Right atrium auricular region (tissue), 2 donors: ENCODE measurements around the gene PLAAT2. TPM values are rescaled to one million over a fixed set of nuclear protein-coding genes. Genes with fewer than 3 reads are reported as not detected.
"Not testable (repeated sequence)": the region's sequence is repeated elsewhere in the genome, so short reads cannot be mapped to it uniquely, and the experiment has no call there.

Experiments used
- DNase-seq: peaks from one replicate; pipeline ENCODE4 v3.0.0-alpha.2; 2019; ENCODE audit warnings: low spot score
- H3K27ac ChIP-seq, 2 donors: fragments of 200-600 bp; sonication (generic); 1 replicate in 1 of 2; 2 replicates in 1 of 2; pipeline ENCODE4 v1.5.1; 2016 to 2019
- H3K27me3 ChIP-seq, 2 donors: fragments of 200-600 bp; sonication (generic); one replicate each; pipeline versions ENCODE4 v1.5.1 to v1.6.0; 2017 to 2019
- H3K36me3 ChIP-seq: fragments of 200-600 bp; sonication (generic); one replicate; pipeline ENCODE4 v1.5.1; 2016
- H3K4me1 ChIP-seq, 2 donors: fragments of 200-600 bp; sonication (generic); one replicate each; pipeline versions ENCODE4 v1.5.1 to v1.6.0; 2017 to 2019
- H3K4me3 ChIP-seq, 2 donors: fragments of 200-600 bp; sonication (generic); 1 replicate in 1 of 2; 2 replicates in 1 of 2; pipeline ENCODE4 v1.5.1; 2017 to 2019; ENCODE audit warnings: mild to moderate bottlenecking in 1 of 2, moderate library complexity in 1 of 2
- H3K9me3 ChIP-seq, 2 donors: fragments of 200-600 bp; sonication (generic); one replicate each; pipeline ENCODE4 v1.5.1; 2019
- CTCF ChIP-seq, 2 donors: fragments of 200-600 bp; sonication (generic); IDR thresholded peaks; one replicate each; pipeline ENCODE4 v1.5.1; 2019; ENCODE audit warnings: antibody characterized with exemption in 2 of 2
- total RNA-seq, 2 donors: library from RNA; depleted of rRNA; stranded (reverse); fragments of >200 nt; gene quantifications; one replicate each; pipeline ENCODE4 v1.1.0, GENCODE V29; 2016

The PLAAT2 gene
- total RNA-seq, 2 donors from 2014 or later: not detected

GRCh38 chr11:63530021-63530420, 33.2 kb downstream of the PLAAT2 start:
- Histone ChIP-seq H3K4me1 (peaks cover 0 to 10% of the 10 kb centered on the region in 2 donors), H3K36me3 (no peaks in the 10 kb centered on the region), H3K4me3 (no peak overlapping the region), H3K27ac (no peak overlapping the region), H3K27me3 (no peaks in the 10 kb centered on the region), H3K9me3 (no peaks in the 10 kb centered on the region)
- no peak for DNase-seq
- TF ChIP-seq CTCF (IDR thresholded peaks at IDR 0.05): no peak

- DNase-seq, H3K9me3 ChIP-seq, H3K36me3 ChIP-seq, H3K4me1 ChIP-seq, H3K27me3 ChIP-seq, H3K4me3 ChIP-seq, H3K27ac ChIP-seq: not testable (repeated sequence)
These were observed 33.8 kb downstream of the PLAAT2 start for GRCh38 chr11:63529373-63529772.

GRCh38 chr11:63528729-63529278, 34.4 kb downstream of the PLAAT2 start:
- H3K36me3 ChIP-seq, H3K27me3 ChIP-seq, DNase-seq, H3K4me3 ChIP-seq, H3K27ac ChIP-seq, H3K4me1 ChIP-seq, H3K9me3 ChIP-seq: not testable (repeated sequence)

GRCh38 chr11:63528156-63528555, 35.0 kb downstream of the PLAAT2 start:
- not testable (repeated sequence) for H3K27ac ChIP-seq, H3K36me3 ChIP-seq, H3K9me3 ChIP-seq, H3K4me3 ChIP-seq, H3K27me3 ChIP-seq, H3K4me1 ChIP-seq, DNase-seq

GRCh38 chr11:63527667-63528066, 35.5 kb downstream of the PLAAT2 start:
- no peak for TF ChIP-seq CTCF (IDR thresholded peaks at IDR 0.05)
- no peaks in the 10 kb centered on the region for H3K36me3 ChIP-seq
- no peak for DNase-seq
- H3K4me3 ChIP-seq: no peak overlapping the region
- no peaks in the 10 kb centered on the region for H3K9me3 ChIP-seq
- H3K27ac ChIP-seq: no peak overlapping the region
- H3K4me1 ChIP-seq: peaks cover 0 to 10% of the 10 kb centered on the region in 2 donors
- H3K27me3 ChIP-seq: no peaks in the 10 kb centered on the region

GRCh38 chr11:63523151-63523550, 40.0 kb downstream of the PLAAT2 start:
- no peaks in the 10 kb centered on the region for H3K4me1 ChIP-seq
- DNase-seq: no peak
- H3K36me3 ChIP-seq: no peaks in the 10 kb centered on the region
- no peak for TF ChIP-seq CTCF (IDR thresholded peaks at IDR 0.05)
- H3K9me3 ChIP-seq: no peaks in the 10 kb centered on the region
- H3K27ac ChIP-seq: no peak overlapping the region
- no peaks in the 10 kb centered on the region for H3K27me3 ChIP-seq
- H3K4me3 ChIP-seq: no peak overlapping the region

- Histone ChIP-seq H3K27me3 (no peaks in the 10 kb centered on the region), H3K4me3 (no peak overlapping the region), H3K27ac (no peak overlapping the region), H3K9me3 (no peaks in the 10 kb centered on the region), H3K4me1 (no peaks in the 10 kb centered on the region), H3K36me3 (no peaks in the 10 kb centered on the region)
- no peak for TF ChIP-seq CTCF (IDR thresholded peaks at IDR 0.05)
- DNase-seq: no peak
These were observed 41.3 kb downstream of the PLAAT2 start for GRCh38 chr11:63521896-63522295.
